Activated naive CD8-positive, alpha-beta T cell treated with anti-CD3 and anti-CD28 coated beads for 36 hours (primary cell): ENCODE data around the gene SLC6A16. TPM values are rescaled to one million over a fixed set of nuclear protein-coding genes. Genes with fewer than 3 reads are reported as not detected.
"Not testable (repeated sequence)": the region's sequence is repeated elsewhere in the genome, so short reads cannot be mapped to it uniquely, and the experiment has no call there.

Source experiments
- DNase-seq: peaks from one replicate; pipeline ENCODE4 v3.0.0; 2021
- H3K27ac Mint-ChIP-seq: one replicate; pipeline ENCODE4 v1.8.0; 2022; ENCODE audit warnings: mild to moderate bottlenecking, moderate library complexity, mixed read lengths
- H3K27me3 Mint-ChIP-seq: one replicate; pipeline ENCODE4 v1.8.0; 2022; ENCODE audit warnings: mild to moderate bottlenecking, mixed read lengths
- H3K36me3 Mint-ChIP-seq: one replicate; pipeline ENCODE4 v1.8.0; 2021; ENCODE audit warnings: mild to moderate bottlenecking, mixed read lengths
- H3K4me1 Mint-ChIP-seq: one replicate; pipeline ENCODE4 v1.8.0; 2021; ENCODE audit warnings: mixed read lengths
- H3K4me3 Mint-ChIP-seq: one replicate; pipeline ENCODE4 v1.8.0; 2022; ENCODE audit warnings: mild to moderate bottlenecking, moderate library complexity, mixed read lengths
- H3K9me3 Mint-ChIP-seq: one replicate; pipeline ENCODE4 v1.8.0; 2022; ENCODE audit warnings: mixed read lengths
- total RNA-seq, 2 experiments: library from RNA; stranded (reverse); gene quantifications; one replicate each; pipeline ENCODE4 v1.2.3, GENCODE V29; 2021

Gene SLC6A16
- total RNA-seq, 2 experiments from 2014 or later, result 0.86 to 1.4 TPM

DNA sequence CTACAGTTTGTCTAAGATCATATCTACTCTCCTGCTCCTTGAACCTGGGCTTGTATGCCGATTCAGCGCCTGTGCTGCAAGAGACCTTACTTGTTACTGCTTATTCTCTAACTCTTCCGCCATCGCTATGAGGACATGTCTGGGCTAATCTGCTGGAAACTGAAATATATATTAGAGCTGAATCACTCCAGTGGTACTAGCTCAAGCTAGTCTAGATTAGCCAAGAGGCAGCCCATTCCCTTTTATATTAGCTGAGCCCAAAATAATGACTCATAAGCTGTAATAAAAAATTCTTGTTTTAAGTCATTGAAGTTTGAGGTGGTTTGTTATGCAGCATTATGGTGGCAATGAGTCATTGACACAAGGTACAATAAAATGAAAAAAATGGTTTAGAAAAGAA is 52.8 kb downstream of the SLC6A16 start:
- Mint-ChIP-seq H3K36me3 (no peaks in the 10 kb centered on the region), H3K9me3 (peaks cover 4% of the 10 kb centered on the region), H3K27me3 (peaks cover 8% of the 10 kb centered on the region), H3K4me3 (no peak overlapping the region), H3K27ac (no peak overlapping the region), H3K4me1 (peaks cover 4% of the 10 kb centered on the region)
- DNase-seq, result no peak

DNA sequence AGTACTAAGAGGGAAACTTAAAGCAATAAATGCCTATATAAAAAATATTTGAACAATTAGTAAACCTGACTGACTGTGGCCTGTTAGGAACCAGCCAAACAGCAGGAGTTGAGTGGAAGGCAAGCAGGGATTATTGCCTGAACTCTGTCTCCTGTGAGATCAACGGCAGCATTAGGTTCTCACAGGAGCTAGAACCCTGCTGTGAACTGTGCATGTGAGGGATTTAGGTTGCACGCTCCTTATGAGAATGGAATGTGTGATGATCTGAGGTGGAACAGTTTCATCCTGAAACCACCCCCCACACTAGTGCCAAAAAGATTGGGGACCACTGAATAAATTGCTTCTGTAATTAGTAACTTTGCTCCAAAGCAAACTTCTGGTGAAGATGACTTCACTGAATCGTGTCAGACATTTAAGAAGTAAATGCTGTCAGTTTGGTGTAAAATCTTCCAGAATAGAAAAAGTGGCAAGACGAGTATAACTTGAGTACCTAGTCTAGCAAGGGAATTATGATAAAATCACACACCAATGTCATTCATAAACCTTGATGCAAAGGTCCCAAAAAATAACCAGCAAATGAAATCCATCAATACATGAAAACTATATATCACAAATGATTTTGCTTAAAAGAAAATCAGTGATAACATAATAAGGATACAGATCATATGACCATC is 53.8 kb downstream of the SLC6A16 start:
- Mint-ChIP-seq H3K4me1 (peaks cover 4% of the 10 kb centered on the region), H3K4me3 (no peak overlapping the region), H3K27me3 (peaks cover 8% of the 10 kb centered on the region)

DNA sequence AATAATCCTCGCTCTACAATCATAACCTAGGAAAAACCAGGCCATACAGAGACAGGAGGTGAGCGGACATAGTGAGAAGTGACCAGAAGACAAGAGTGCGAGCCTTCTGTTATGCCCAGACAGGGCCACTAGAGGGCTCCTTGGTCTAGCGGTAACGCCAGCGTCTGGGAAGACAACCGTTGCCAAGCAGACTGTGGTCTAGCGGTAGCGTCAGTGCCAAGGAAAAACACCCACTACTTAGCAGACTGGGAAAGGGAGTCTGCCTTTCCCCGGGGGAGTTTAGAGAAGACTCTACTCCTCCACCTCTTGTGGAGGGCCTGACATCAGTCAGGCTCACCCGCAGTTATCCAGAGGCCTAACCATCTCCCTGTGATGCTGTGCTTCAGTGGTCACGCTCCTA is 58.6 kb downstream of the SLC6A16 start:
- not testable (repeated sequence) for H3K27ac Mint-ChIP-seq, H3K36me3 Mint-ChIP-seq, H3K4me1 Mint-ChIP-seq, H3K4me3 Mint-ChIP-seq
- Mint-ChIP-seq H3K27me3 (peaks cover 11% of the 10 kb centered on the region), H3K9me3 (peaks cover 15% of the 10 kb centered on the region)
- DNase-seq, result peak; percentile 18

More for the DNA sequence above, 53.8 kb downstream of the SLC6A16 start:
- peaks cover 4% of the 10 kb centered on the region for H3K9me3 Mint-ChIP-seq
- no peak overlapping the region for H3K27ac Mint-ChIP-seq
- no peak for DNase-seq
- H3K36me3 Mint-ChIP-seq, result no peaks in the 10 kb centered on the region

DNA sequence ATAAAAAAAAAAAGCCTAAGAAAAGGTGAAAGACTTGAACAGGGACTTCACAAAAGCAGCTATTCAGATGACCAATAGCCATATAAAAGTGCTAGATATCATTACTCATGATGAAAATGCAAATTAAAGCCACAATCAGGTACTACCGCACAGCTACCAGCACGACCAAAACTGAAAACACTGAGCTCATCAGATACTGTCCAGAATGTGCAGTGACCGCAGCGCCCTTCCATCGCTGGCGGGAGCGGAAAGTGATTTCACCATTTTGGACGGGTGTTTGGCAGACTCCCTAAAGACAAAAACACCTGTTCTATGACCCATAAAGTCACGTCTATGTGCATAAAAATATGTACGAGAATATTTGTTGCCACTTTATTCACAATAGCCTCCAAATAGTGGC is 60.7 kb downstream of the SLC6A16 start:
- Mint-ChIP-seq H3K9me3 (peaks cover 11% of the 10 kb centered on the region), H3K36me3 (no peaks in the 10 kb centered on the region), H3K4me1 (no peaks in the 10 kb centered on the region), H3K27ac (no peak overlapping the region), H3K27me3 (peaks cover 12% of the 10 kb centered on the region), H3K4me3 (no peak overlapping the region)
- no peak for DNase-seq

DNA sequence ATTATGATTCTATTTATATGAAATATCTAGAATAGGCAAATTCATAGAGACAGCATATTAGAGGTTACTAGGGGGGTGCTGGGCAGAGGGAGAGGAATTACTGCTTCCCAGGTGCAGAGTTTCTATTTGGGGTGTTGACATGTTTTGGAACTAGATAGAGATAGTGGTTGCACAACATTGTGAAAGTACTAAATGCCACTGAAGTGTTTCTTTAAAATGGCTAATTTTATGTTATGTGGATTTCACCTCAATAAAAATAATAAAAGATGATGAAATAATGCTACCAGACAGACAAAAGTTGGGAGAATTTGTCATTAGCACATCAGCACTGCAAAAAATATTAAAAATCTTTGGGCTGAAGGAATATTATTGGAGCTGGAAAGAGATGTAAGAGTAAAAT is 63.4 kb downstream of the SLC6A16 start:
- no peak for DNase-seq
- peaks cover 23% of the 10 kb centered on the region for H3K9me3 Mint-ChIP-seq
- H3K27ac Mint-ChIP-seq, result no peak overlapping the region
- H3K27me3 Mint-ChIP-seq, result peaks cover 19% of the 10 kb centered on the region
- no peak overlapping the region for H3K4me3 Mint-ChIP-seq
- H3K4me1 Mint-ChIP-seq, result no peaks in the 10 kb centered on the region
- peaks cover 1% of the 10 kb centered on the region for H3K36me3 Mint-ChIP-seq

DNA sequence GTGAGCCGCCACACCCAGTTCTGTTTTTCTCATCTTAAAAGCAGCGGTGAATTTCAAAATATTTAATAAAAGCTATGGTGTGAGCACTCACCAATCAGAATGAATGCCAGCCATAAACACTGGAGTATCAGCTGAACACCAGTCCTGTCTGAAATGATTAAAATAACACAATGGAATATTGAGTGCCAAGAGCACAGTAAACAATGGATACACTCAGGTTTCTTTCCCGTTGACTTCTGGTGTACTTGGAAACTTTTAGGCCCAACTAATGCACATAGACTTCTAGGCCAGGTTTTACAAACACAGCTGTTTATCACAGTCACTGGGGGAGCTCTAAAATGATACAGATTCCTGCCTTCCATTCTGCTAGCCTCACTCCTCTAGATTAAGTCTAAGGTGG is 68.3 kb downstream of the SLC6A16 start:
- Mint-ChIP-seq H3K27ac (no peak overlapping the region), H3K4me3 (no peak overlapping the region), H3K27me3 (peaks cover 33% of the 10 kb centered on the region), H3K9me3 (peaks cover 14% of the 10 kb centered on the region), H3K4me1 (no peaks in the 10 kb centered on the region), H3K36me3 (peaks cover 1% of the 10 kb centered on the region)
- DNase-seq, result no peak

DNA sequence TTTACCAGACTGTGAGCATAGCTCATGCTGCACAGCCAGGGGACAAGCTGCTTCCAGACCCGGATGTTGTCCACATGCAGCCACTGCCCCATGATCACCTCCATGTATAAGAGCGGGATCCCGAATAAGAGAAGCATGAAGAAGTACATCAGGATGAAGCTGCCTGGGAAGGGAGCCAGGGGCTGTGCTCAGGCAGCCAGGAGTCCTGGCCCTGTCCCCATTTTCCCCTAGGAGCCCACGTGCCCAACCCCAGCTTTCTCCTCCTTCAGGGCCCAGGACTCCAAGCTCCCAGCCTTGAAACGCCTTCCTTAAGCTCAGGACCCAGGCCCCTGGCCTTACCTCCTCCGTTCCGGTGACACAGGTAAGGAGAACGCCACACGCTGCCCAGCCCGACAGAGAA is 69.3 kb downstream of the SLC6A16 start:
- DNase-seq, result no peak
- H3K9me3 Mint-ChIP-seq, result peaks cover 11% of the 10 kb centered on the region
- no peaks in the 10 kb centered on the region for H3K4me1 Mint-ChIP-seq
- H3K27me3 Mint-ChIP-seq, result peaks cover 32% of the 10 kb centered on the region
- peaks cover 1% of the 10 kb centered on the region for H3K36me3 Mint-ChIP-seq
- no peak overlapping the region for H3K27ac Mint-ChIP-seq
- H3K4me3 Mint-ChIP-seq, result no peak overlapping the region

DNA sequence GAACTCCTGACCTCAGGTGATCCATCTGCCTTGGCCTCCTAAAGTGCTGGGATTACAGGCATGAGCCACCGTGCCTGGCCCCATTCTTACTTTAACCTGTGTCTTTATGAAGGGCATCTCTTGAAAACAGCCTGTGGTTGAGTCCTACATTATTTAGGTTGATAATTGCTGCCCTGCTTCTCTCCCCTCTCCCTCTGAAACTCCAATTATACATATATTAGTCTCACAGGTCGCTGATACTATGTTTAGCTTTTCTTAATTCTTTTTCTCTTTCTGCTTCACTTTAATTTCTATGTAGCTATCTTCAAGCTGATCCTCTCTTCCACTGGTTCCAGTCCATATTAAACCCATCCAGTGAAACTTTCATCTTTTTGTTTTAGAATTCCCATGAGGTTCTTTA is 75.1 kb downstream of the SLC6A16 start:
- DNase-seq, result no peak

DNA sequence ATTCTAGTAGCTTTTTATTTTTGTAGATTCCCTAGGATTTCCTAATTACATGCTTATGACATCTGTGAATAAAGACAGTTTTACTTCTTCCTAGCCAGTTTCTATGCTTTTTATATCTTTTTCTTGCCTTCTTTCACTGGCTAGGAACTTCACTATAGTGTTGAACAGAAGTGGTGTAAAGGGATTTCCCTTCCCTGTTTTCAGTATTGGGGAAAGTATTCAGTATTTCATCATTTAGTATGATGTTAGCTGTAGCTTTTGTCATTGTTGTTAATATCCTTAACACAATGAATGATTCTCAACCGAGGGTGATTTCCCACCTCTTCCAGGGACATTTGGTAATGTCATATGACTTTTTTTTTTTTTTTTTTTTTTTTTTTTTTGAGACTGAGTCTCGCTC is 77.3 kb downstream of the SLC6A16 start:
- Mint-ChIP-seq H3K27me3 (peaks cover 15% of the 10 kb centered on the region), H3K27ac (no peak overlapping the region), H3K4me3 (no peak overlapping the region), H3K4me1 (no peaks in the 10 kb centered on the region), H3K9me3 (no peaks in the 10 kb centered on the region), H3K36me3 (no peaks in the 10 kb centered on the region)
- DNase-seq, result no peak

More for the DNA sequence above, 75.1 kb downstream of the SLC6A16 start:
- Mint-ChIP-seq H3K4me1 (no peaks in the 10 kb centered on the region), H3K4me3 (no peak overlapping the region), H3K27me3 (peaks cover 28% of the 10 kb centered on the region), H3K27ac (no peak overlapping the region), H3K36me3 (no peaks in the 10 kb centered on the region), H3K9me3 (no peaks in the 10 kb centered on the region)

DNA sequence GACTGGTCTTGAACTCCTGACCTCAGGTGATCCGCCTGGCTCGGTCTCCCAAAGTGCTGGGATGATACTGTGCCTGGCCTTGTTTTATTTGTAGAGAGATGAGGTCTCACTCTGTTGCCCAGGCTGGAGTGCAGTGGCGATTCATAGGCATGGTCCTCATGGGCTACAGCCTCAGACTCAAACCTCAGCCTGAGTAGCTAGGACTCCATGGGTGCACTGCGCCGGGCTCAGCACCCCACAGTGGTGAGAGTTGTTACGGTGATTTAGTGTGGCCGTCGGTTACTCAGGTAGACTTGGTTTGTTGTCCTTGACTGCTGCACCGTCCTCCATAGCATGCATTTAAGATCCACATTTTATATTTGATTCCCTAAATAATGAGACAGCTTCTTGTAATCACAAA is 80.7 kb downstream of the SLC6A16 start:
- Mint-ChIP-seq H3K4me3 (no peak overlapping the region), H3K27ac (no peak overlapping the region), H3K4me1 (no peaks in the 10 kb centered on the region), H3K9me3 (no peaks in the 10 kb centered on the region), H3K27me3 (peaks cover 9% of the 10 kb centered on the region), H3K36me3 (no peaks in the 10 kb centered on the region)
- no peak for DNase-seq

DNA sequence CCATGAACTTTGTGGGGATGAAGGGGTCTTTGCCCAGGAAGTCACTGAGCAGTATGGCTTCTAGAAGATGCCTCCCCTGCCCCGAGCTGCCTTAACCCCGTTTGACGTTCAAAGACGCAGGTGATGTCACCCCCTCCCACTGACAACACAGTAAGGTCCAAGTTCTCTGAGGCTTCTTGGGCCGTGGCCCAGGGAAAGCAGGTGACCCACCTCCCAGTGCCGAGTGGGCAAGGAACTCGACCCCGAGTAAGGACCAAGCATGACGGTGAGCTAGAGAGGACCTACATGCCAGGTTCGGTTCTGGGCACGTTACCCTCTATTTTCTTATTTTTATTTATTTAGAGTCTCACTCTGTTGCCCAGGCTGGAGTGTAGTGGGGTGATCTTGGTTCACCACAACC is 81.3 kb downstream of the SLC6A16 start:
- Mint-ChIP-seq H3K4me3 (no peak overlapping the region), H3K9me3 (no peaks in the 10 kb centered on the region), H3K27ac (no peak overlapping the region), H3K27me3 (peaks cover 14% of the 10 kb centered on the region), H3K36me3 (no peaks in the 10 kb centered on the region), H3K4me1 (no peaks in the 10 kb centered on the region)
- no peak for DNase-seq

DNA sequence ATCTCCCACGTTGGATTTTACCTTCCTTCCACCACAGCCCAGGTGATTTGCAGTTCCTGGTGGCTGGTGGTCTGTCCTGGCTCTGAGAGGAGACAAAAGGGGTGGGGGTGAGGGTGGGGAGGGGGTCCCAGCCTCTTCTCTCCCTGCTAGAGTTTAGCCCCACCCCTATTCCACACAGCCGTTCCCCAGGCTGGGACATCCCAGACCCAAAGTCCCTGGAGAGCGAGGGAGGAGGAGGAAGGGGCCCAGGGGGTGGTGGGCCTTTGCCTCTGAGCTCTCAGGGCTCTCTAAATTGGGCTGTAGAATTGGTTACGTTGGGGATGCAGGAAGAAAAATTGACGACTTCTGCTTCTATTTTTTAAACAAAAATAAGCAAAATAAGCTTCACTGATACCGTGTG is 81.9 kb downstream of the SLC6A16 start:
- peaks cover 14% of the 10 kb centered on the region for H3K27me3 Mint-ChIP-seq
- no peak overlapping the region for H3K4me3 Mint-ChIP-seq

DNA sequence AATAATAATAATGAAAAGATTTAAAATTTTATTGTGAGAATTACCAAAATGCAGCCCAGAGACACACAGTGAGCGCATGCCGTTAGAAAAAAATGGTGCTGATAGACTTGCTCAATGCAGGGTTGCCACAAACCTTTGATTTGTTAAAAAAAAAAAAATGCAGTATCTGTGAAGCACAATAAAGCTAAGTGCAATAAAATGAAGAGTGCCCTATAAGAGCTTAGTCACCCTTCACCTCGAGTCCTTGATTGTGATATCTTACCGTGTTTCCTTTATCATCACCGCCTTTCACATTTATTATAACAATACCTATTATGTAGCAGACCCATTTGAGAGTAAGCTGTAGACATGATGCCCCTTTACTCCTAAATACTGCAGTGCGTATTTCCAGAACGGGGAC is 83.2 kb downstream of the SLC6A16 start:
- Mint-ChIP-seq H3K27me3 (peaks cover 18% of the 10 kb centered on the region), H3K4me1 (no peaks in the 10 kb centered on the region), H3K36me3 (no peaks in the 10 kb centered on the region), H3K27ac (no peak overlapping the region), H3K9me3 (no peaks in the 10 kb centered on the region), H3K4me3 (no peak overlapping the region)
- DNase-seq, result no peak

More for the DNA sequence above, 81.9 kb downstream of the SLC6A16 start:
- no peaks in the 10 kb centered on the region for H3K36me3 Mint-ChIP-seq
- H3K9me3 Mint-ChIP-seq, result no peaks in the 10 kb centered on the region
- H3K27ac Mint-ChIP-seq, result no peak overlapping the region
- no peak for DNase-seq
- H3K4me1 Mint-ChIP-seq, result no peaks in the 10 kb centered on the region

Other genes with a start within 250 kb of the SLC6A16 start
- gene SNRNP70, start 239.7 kb downstream of the SLC6A16 start, total RNA-seq, result 100 to 1,000 TPM; 205 to 230 TPM
- gene LIN7B, start 210.8 kb downstream of the SLC6A16 start, total RNA-seq, result 1 to 10 TPM; 2.2 to 2.5 TPM
- 1 to 10 TPM; 1.0 to 1.3 TPM for gene C19orf73, start 206.0 kb downstream of the SLC6A16 start, total RNA-seq
- 1 to 10 TPM; 3.2 to 4.3 TPM for gene PPFIA3, start 205.6 kb downstream of the SLC6A16 start, total RNA-seq
- not detected for gene HRC, start 169.8 kb downstream of the SLC6A16 start, total RNA-seq
- not detected for gene TRPM4, start 167.4 kb downstream of the SLC6A16 start, total RNA-seq
- gene CD37, start 10.2 kb upstream of the SLC6A16 start, total RNA-seq, result 100 to 1,000 TPM; 110 to 114 TPM
- gene TEAD2, start 37.2 kb upstream of the SLC6A16 start, total RNA-seq, result not detected
- gene DKKL1, start 38.7 kb upstream of the SLC6A16 start, total RNA-seq, result not detected
- gene KASH5, start 63.1 kb upstream of the SLC6A16 start, total RNA-seq, result 1 to 10 TPM in 1 of 2 experiments, under 1 TPM in 1; 0.45 to 1.1 TPM
- gene PTH2, start 98.2 kb upstream of the SLC6A16 start, total RNA-seq, result not detected
- not detected for gene GFY, start 100.2 kb upstream of the SLC6A16 start, total RNA-seq
- gene SLC17A7, start 116.3 kb upstream of the SLC6A16 start, total RNA-seq, result not detected
- 100 to 1,000 TPM; 140 to 141 TPM for gene PIH1D1, start 126.6 kb upstream of the SLC6A16 start, total RNA-seq
- gene ALDH16A1, start 128.0 kb upstream of the SLC6A16 start, total RNA-seq, result 10 to 100 TPM; 34.4 to 42.0 TPM
- 10 to 100 TPM; 61.0 to 63.5 TPM for gene FLT3LG, start 149.0 kb upstream of the SLC6A16 start, total RNA-seq
- 1,000 to 10,000 TPM; 3,663 to 3,691 TPM for gene RPL13A, start 162.4 kb upstream of the SLC6A16 start, total RNA-seq
- gene RPS11, start 171.2 kb upstream of the SLC6A16 start, total RNA-seq, result 1,000 to 10,000 TPM; 2,825 to 2,867 TPM
- gene FCGRT, start 187.5 kb upstream of the SLC6A16 start, total RNA-seq, result 10 to 100 TPM; 11.5 to 12.2 TPM
- gene RCN3, start 202.8 kb upstream of the SLC6A16 start, total RNA-seq, result 1 to 10 TPM; 3.6 to 4.3 TPM